Measurements from ENCODE around the gene LRRN1.
"Not testable (repeated sequence)": the region's sequence is repeated elsewhere in the genome, so short reads cannot be mapped to it uniquely, and the experiment has no call there.

Gene LRRN1

DNA sequence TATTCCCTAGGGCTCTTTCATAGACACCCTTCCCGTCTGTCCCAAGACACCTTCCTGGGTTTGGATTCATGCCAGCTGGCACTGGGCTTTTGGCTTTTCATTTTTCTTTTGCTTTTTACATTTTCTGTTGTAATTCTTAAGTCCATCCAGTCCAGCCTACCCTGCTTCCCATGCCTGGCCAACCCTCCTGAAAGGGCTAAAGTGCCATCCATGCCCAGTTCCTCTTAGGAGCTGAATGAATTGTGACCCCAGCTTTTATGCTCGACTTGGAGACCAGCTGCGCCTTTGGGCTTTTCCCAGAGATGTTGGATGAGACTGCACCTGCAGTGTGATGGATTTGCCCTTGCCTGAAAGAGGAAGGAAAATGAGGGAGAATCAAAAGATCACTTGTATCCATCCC is 25.8 kb downstream of the LRRN1 start:
- DNase-seq (ENCODE audit: low read depth) = no peak
- no peak overlapping the region for H3K4me3 ChIP-seq (ENCODE audit: low read depth, low read length)
- TF ChIP-seq, protein P1, sequence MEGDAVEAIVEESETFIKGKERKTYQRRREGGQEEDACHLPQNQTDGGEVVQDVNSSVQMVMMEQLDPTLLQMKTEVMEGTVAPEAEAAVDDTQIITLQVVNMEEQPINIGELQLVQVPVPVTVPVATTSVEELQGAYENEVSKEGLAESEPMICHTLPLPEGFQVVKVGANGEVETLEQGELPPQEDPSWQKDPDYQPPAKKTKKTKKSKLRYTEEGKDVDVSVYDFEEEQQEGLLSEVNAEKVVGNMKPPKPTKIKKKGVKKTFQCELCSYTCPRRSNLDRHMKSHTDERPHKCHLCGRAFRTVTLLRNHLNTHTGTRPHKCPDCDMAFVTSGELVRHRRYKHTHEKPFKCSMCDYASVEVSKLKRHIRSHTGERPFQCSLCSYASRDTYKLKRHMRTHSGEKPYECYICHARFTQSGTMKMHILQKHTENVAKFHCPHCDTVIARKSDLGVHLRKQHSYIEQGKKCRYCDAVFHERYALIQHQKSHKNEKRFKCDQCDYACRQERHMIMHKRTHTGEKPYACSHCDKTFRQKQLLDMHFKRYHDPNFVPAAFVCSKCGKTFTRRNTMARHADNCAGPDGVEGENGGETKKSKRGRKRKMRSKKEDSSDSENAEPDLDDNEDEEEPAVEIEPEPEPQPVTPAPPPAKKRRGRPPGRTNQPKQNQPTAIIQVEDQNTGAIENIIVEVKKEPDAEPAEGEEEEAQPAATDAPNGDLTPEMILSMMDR (conservative IDR thresholded peaks at IDR 0.05; ENCODE audit: low read depth, low read length) = no peak

DNA sequence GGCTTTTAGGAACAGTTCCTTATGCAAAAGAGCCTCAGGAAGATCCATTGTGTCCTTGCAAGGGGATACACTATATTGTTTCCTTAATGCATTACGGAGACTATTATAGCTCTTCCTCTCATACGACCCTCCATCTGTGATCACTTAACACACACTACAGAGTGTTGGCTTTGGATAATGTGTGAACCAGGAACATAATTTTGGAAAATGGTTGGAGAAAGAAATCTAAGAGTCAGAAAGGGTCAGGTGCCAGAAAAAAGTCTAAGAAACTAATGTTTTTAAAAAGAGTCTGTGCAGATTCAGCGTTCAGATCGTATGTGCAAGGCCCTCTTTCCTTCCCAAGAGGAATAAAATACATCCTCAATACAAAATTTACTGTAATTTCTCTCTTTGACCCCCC is 27.3 kb downstream of the LRRN1 start:
- no peak overlapping the region for H3K4me3 ChIP-seq (ENCODE audit: low read depth, low read length)
- TF ChIP-seq, protein P1 (conservative IDR thresholded peaks at IDR 0.05; ENCODE audit: low read depth, low read length) = no peak
- DNase-seq (ENCODE audit: low read depth) = no peak

DNA sequence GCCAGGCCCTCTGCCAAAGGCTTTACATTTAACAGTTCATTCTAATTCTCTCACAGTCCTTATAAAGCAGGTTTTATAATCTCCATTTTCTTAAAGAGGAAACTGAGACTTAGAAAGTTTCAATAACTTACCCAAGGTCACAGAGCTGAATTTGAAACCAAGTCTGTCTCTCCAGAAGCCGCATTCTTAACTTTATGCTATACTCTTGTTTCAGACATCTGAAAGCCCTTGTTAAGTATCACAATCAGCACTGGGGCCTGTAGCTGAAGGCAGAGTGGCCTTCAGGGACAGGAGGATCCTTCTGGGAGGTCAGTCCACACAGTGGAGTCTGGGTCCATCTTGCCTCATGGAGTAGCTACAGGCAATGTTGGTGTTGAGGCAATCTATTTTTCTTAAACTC is 27.9 kb downstream of the LRRN1 start:
- no peak overlapping the region for H3K4me3 ChIP-seq (ENCODE audit: low read depth, low read length)
- TF ChIP-seq, protein P1 (conservative IDR thresholded peaks at IDR 0.05; ENCODE audit: low read depth, low read length) = no peak
- no peak for DNase-seq (ENCODE audit: low read depth)

DNA sequence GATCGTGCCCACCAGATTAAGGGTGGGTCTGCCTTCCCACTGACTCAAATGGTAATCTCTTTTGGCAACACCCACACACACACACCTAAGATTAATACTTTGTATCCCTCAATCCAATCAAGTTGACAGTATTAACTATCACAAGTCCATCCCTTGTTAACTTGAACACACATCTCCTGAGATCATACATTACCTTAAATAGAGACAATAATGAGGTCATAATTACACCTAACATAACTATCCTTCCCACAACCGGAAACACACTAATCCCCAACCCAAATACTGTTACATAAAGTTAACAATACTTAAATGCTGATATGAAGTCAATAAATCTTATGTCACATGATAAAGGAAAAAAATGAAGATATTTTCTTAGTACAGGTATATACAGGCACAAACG is 29.2 kb downstream of the LRRN1 start:
- H3K4me3 ChIP-seq (ENCODE audit: low read depth, low read length); DNase-seq (ENCODE audit: low read depth): not testable (repeated sequence)

DNA sequence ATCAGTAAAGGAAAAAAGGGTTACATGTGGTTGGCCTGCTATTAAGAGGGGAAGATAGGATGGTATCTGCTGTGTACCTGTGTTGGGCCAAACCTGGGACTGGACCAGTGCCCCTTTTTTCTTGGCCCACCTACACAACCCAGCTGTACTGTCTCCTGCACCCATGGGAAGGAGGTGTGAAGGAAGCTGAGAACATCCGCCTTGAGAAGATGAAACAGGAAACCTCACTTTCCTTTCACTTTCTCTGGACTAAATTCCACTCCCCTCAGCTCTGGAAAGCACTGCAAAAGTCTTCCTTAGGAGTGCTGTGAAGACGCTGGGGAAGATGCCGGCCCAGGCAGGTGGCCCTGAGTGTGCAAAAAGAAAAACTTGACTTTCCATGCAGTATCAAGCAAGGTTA is 37.6 kb downstream of the LRRN1 start:
- DNase-seq (ENCODE audit: low read depth) = no peak
- TF ChIP-seq, protein P1 (conservative IDR thresholded peaks at IDR 0.05; ENCODE audit: low read depth, low read length) = no peak
- H3K4me3 ChIP-seq (ENCODE audit: low read depth, low read length) = no peak overlapping the region

DNA sequence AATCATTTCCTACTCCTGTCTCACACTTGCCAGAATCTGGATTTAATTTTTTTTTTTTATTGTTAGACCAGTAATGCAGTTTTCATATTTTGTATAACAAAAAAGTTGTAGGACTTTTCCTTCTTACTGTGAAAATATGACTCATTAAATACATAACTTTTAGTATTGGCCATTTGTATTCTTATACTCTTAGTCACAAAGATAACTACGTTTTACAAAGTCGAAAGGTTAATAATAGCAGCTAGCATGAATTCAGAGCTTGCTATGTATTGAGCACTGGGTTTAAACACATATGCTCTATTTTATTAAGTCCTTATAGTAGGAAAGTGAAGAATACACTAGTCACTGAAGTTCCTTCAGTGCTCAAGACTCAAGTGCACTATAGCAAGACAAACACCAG is 43.1 kb downstream of the LRRN1 start:
- no peak overlapping the region for H3K4me3 ChIP-seq (ENCODE audit: low read depth, low read length)
- TF ChIP-seq, protein P1 (conservative IDR thresholded peaks at IDR 0.05; ENCODE audit: low read depth, low read length) = no peak
- DNase-seq (ENCODE audit: low read depth) = no peak

DNA sequence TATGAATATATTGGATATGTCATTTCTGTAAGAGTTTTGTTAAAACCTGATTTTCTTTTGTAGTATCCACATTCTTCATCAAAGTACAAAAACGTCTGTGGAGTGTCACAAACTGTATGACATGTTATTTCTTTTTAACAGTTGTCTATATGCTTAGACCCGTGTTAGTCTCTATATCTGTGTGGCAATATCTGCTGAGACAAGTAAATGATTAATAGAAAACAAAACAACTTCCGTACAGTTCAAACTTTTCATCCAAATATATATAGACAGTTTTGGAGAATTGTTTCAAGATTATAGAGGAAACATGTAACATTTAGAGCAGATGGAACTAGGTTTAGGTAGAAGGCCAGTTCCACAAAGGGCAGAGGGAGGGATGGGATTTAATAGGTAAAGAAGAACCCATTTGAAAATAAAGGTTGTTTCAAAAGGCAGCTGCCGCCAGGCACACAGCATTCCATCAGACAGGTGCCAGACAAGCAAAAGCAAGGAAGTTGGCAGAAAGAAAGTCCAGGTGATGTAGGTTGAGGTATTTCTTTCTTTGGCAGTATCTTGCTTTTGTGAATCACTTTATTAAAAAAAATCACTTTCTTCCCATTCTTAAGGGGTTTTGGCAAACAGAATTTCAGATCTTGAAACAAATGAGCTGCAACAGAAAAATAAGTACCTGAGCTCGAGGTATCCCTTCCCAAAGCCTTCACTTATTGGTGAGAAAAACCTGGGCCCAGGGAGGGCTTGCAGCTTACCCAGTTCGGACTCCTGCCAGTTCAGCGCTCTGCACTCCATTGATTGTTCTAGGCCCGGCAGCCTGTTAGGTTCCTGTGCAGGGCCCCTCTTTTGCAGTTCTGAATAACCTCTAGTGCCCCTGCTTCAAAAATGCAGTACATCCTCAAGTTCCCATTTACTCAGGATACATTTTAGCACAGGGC is 49.0 kb downstream of the LRRN1 start:
- H3K4me3 ChIP-seq (ENCODE audit: low read depth, low read length) = no peak overlapping the region
- TF ChIP-seq, protein P1 (conservative IDR thresholded peaks at IDR 0.05; ENCODE audit: low read depth, low read length) = no peak
- DNase-seq (ENCODE audit: low read depth) = no peak
